Esophagus squamous epithelium (tissue), 5 donors: Measurements from ENCODE around the gene CLSTN1. TPM values are rescaled to one million over a fixed set of nuclear protein-coding genes. Genes with fewer than 3 reads are reported as not detected.
A peak's percentile ranks its signal among the peaks of the same experiment; 100 is the strongest.

Experiments
- DNase-seq: peaks from one replicate; lab custom pipeline; 2025; lab: John Stamatoyannopoulos, UW
- H3K27ac ChIP-seq, 4 donors: fragments of 200-600 bp; sonication (generic); one replicate each; pipeline ENCODE4 v1.5.1; 2016 to 2019; ENCODE audit warnings: mild to moderate bottlenecking in 1 of 4
- H3K27me3 ChIP-seq, 4 donors: fragments of 200-600 bp; sonication (generic); 1 replicate in 3 of 4; 2 replicates in 1 of 4; pipeline versions ENCODE4 v1.5.1 to v1.6.0; 2017 to 2021; ENCODE audit warnings: antibody characterized with exemption in 1 of 4
- H3K36me3 ChIP-seq, 3 donors: fragments of 200-600 bp; sonication (generic); one replicate each; pipeline ENCODE4 v1.5.1; 2016 to 2019
- H3K4me1 ChIP-seq, 3 donors: fragments of 200-600 bp; sonication (generic); one replicate each; pipeline ENCODE4 v1.5.1; 2017 to 2019
- H3K4me3 ChIP-seq, 4 donors: fragments of 200-600 bp; sonication (generic); 1 replicate in 3 of 4; 2 replicates in 1 of 4; pipeline ENCODE4 v1.5.1; 2016 to 2019; ENCODE audit warnings: mild to moderate bottlenecking in 2 of 4, moderate library complexity in 1 of 4
- H3K9me3 ChIP-seq, 3 donors: fragments of 200-600 bp; sonication (generic); one replicate each; pipeline ENCODE4 v1.5.1; 2016 to 2019
- POLR2A ChIP-seq, 4 donors: fragments of 450-650 bp; IDR thresholded peaks; one replicate each; pipeline ENCODE4 v1.6.1; 2017; ENCODE audit warnings: antibody characterized with exemption in 4 of 4, mild to moderate bottlenecking in 4 of 4, moderate library complexity in 3 of 4
- WGBS, 2 donors: methylation state at CpG; one replicate each; pipeline ENCODE4 v1.1.5; 2018; 5-methylcytosine and 5-hydroxymethylcytosine counted together
- intact Hi-C: fragments of 100-400 bp; cut with DNase I; formaldehyde crosslinking; loops from one replicate; pipeline ENCODE4 v1.15.0; 2022
- total RNA-seq, 4 donors: library from RNA; depleted of rRNA; stranded (reverse); fragments of >200 nt; gene quantifications; one replicate each; pipeline ENCODE4 v1.1.0, GENCODE V29; 2016
- TF ChIP-seq, protein P1 (sequence below), 6 experiments: fragments of 450-650 bp in 4 of 6; fragments of 200-600 bp in 2 of 6; sonication (generic) in 2 of 6; IDR thresholded peaks; one replicate each; pipeline ENCODE4 v1.5.1; 2016 to 2019; ENCODE audit warnings: antibody characterized with exemption in 6 of 6, mild to moderate bottlenecking in 4 of 6, moderate library complexity in 4 of 6
- donor health status: DM: yes; HTN: yes; CAD: no.

The CLSTN1 gene
- total RNA-seq, result 10 to 100 TPM; 57.3 to 68.4 (median 65.3) TPM

DNA sequence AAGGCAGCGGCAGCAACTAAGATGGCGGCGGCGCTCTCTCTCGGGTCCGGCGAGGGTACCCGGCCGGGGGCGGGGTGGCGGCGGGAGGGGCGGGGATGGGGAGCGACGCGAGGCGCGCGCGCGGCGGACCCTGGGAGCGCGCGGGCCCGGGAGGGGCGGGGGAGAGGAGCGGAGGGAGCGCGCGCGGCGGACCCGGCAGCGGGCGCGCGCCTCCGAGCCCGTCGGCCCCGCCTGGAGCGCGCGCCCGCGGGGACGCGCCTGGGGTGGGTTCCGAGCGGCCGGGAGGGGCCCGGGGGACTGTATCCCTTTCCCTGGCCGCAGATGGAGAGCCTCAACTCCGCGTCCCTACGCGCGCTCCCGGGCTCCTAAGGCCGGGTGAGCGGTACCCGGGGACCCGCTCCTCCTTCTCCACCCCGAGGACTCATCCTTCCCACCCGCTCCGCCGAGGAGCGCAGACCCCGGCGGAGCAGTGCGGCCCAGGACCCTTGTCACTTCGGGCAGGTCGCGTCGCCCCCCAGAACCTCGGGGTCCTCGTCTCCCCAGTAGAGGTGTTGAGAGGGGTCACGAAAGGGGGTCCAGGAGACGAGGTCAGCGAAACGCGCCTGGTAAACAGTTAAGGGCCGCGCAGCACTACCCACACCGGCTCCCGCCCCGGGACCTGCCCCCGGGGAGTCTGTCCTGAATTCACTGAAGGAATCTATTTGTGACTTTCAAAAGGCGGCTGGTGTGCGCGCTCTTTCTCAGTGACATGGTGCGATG is at the start of gene CLSTN1:
CLSTN1 (minus strand) TSS at position 23 of the 759 bp plus-strand sequence. CDS start 232 bp downstream, outside the sequence.
- intact Hi-C loops, result no loop called here
- peak; percentile 63 for DNase-seq
- H3K36me3 ChIP-seq, result no peaks in the 10 kb centered on the region
- peaks cover 34 to 74% (median 48%) of the 10 kb centered on the region in 3 donors for H3K4me1 ChIP-seq
- peak within 1 kb of the TSS; percentile 89 to 96 (median 96) for H3K27ac ChIP-seq
- no peaks in the 10 kb centered on the region for H3K9me3 ChIP-seq
- WGBS, 2 donors, result 0 to 1% methylated on average over 17 to 25 of the region's 93 CpGs
- peak in 2 of 4 donors; percentile 14 to 45 for TF ChIP-seq POLR2A (IDR thresholded peaks at IDR 0.05)
- TF ChIP-seq, protein P1, sequence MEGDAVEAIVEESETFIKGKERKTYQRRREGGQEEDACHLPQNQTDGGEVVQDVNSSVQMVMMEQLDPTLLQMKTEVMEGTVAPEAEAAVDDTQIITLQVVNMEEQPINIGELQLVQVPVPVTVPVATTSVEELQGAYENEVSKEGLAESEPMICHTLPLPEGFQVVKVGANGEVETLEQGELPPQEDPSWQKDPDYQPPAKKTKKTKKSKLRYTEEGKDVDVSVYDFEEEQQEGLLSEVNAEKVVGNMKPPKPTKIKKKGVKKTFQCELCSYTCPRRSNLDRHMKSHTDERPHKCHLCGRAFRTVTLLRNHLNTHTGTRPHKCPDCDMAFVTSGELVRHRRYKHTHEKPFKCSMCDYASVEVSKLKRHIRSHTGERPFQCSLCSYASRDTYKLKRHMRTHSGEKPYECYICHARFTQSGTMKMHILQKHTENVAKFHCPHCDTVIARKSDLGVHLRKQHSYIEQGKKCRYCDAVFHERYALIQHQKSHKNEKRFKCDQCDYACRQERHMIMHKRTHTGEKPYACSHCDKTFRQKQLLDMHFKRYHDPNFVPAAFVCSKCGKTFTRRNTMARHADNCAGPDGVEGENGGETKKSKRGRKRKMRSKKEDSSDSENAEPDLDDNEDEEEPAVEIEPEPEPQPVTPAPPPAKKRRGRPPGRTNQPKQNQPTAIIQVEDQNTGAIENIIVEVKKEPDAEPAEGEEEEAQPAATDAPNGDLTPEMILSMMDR (IDR thresholded peaks at IDR 0.05), result no peak
- H3K4me3 ChIP-seq, result peak within 1 kb of the TSS; percentile 68 to 99 (median 84)
- H3K27me3 ChIP-seq, result no peaks in the 10 kb centered on the region

DNA sequence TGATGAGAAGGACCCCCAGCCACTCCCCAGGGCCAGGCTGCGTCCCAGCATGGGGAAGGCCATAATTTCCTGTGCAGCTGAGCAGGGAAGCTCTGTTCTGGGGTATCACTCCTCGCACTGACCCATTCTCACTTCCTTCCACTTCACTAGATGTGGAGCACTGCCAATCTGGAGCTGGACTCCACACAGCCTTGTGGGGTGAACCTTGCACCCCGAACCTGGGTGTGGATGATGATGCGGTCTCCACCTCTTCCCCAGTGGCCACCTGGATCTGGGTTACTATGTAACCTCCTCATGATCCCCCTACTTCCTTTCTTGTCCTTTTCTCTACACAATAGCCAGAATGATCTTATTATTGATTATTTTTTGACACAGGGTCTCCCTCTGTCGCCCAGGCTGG is 49.6 kb upstream of the CLSTN1 start:
- Histone ChIP-seq H3K4me1 (peaks cover 34 to 99% (median 52%) of the 10 kb centered on the region in 3 donors), H3K27me3 (no peaks in the 10 kb centered on the region), H3K27ac (peak overlapping the region in 3 of 4 donors; percentile 55 to 89 (median 84)), H3K36me3 (peaks cover 0 to 36% (median 12%) of the 10 kb centered on the region in 3 donors), H3K4me3 (no peak overlapping the region), H3K9me3 (no peaks in the 10 kb centered on the region)
- intact Hi-C loops, result no loop called here
- no peak for DNase-seq
- 81 to 83% methylated on average over 5 of the region's 5 CpGs for WGBS, 2 donors
- no peak for TF ChIP-seq POLR2A (IDR thresholded peaks at IDR 0.05)
- TF ChIP-seq, protein P1 (IDR thresholded peaks at IDR 0.05), result no peak

DNA sequence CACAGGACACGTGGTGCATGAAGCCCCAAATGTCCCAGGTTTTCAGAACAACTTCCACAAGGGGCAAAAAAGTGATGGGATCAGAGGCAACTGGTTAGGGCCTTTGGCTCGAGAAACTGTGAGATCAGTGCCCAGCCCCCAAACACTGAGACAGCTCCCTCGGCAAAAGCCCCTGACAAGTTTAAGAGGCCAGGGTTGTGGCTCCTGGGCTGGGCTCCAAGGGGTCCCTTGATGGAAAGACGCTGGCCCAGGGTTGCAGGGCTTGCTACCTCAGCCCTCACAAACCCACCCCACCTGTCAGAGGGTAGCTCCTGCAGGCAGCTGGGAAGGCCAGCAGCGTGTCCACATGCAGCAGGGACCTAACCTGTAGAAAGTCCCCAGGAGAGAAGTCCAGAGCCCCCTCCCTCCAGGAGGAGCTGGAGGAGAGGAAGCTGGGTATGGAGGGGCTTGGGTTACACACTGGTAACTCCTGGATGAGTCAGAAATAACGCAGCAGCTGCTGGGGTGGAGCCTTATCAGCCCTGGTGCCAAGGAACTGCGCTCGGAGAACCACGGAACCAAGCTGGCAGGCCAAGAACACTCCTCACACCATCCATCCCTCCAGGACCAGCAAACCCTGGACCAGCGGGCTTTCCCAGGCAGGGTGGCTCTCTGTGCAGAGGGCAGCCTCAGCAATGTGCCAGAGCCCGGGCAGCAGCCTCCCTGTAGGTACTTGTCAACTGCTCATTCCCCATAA is 48.8 kb upstream of the CLSTN1 start:
- H3K4me3 ChIP-seq, result no peak overlapping the region
- H3K36me3 ChIP-seq, result peaks cover 0 to 44% (median 12%) of the 10 kb centered on the region in 3 donors
- intact Hi-C loops, result no loop called here
- H3K27me3 ChIP-seq, result no peaks in the 10 kb centered on the region
- no peak for DNase-seq
- 0 to 41% methylated on average over 1 to 4 of the region's 11 CpGs for WGBS, 2 donors
- H3K9me3 ChIP-seq, result no peaks in the 10 kb centered on the region
- H3K27ac ChIP-seq, result peak overlapping the region; percentile 52 to 89 (median 70)
- TF ChIP-seq, protein P1 (IDR thresholded peaks at IDR 0.05), result no peak
- TF ChIP-seq POLR2A (IDR thresholded peaks at IDR 0.05), result no peak
- H3K4me1 ChIP-seq, result peaks cover 33 to 98% (median 51%) of the 10 kb centered on the region in 3 donors

DNA sequence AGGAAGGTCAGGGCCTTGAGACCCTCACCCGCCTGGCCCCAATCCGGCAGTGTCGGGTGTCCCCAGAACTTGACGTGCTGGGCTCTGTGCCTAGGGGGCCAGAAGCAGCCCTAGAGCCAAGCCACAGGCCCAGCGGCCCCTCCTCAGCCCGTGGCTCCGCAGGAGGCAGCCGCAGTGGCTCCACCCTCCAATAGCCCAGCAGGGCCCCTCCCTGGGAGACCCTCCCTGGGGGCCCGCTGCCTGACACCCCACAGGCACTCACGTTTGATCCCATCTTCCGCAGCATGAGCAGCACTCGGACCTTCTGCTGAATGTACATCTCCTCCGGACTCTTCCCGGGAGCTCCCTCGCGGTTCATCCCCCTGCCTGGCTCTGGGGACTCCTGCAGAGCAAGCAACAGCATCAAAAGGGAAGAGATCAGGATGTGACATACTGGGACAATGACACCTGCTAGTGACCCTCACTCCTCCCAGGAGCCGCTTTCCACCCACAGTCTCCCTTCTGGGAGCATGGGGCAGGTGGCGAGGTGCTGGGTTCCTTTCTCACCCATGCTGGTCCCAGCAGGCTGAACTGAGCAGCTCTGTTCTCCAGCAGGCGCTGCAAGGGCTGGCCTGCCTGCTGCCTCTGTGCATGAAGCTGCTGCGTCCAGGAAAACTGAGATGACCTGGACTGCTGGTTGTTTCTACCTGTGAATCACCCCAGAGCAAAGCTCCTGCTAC is 48.1 kb upstream of the CLSTN1 start:
- H3K9me3 ChIP-seq, result no peaks in the 10 kb centered on the region
- DNase-seq, result no peak
- peaks cover 33 to 98% (median 47%) of the 10 kb centered on the region in 3 donors for H3K4me1 ChIP-seq
- intact Hi-C loops, result no loop called here
- no peak overlapping the region for H3K4me3 ChIP-seq
- H3K36me3 ChIP-seq, result peaks cover 0 to 51% (median 12%) of the 10 kb centered on the region in 3 donors
- H3K27ac ChIP-seq, result peak overlapping the region; percentile 52 to 89 (median 70)
- WGBS, 2 donors, result 89 to 90% methylated on average over 8 to 14 of the region's 20 CpGs
- H3K27me3 ChIP-seq, result no peaks in the 10 kb centered on the region
- TF ChIP-seq, protein P1 (IDR thresholded peaks at IDR 0.05), result no peak
- no peak for TF ChIP-seq POLR2A (IDR thresholded peaks at IDR 0.05)
